Activated CD4-positive, alpha-beta T cell treated with anti-CD3 and anti-CD28 coated beads for 24 hours (primary cell): Measurements from ENCODE around the gene MRGPRE.
"Not testable (repeated sequence)": the region's sequence is repeated elsewhere in the genome, so short reads cannot be mapped to it uniquely, and the experiment has no call there.

Source experiments
- DNase-seq, 2 donors: peaks; one replicate each; pipeline ENCODE4 v3.0.0-alpha.2; 2020; ENCODE audit warnings: low read depth in 2 of 2

The MRGPRE gene, protein sequence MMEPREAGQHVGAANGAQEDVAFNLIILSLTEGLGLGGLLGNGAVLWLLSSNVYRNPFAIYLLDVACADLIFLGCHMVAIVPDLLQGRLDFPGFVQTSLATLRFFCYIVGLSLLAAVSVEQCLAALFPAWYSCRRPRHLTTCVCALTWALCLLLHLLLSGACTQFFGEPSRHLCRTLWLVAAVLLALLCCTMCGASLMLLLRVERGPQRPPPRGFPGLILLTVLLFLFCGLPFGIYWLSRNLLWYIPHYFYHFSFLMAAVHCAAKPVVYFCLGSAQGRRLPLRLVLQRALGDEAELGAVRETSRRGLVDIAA

DNA sequence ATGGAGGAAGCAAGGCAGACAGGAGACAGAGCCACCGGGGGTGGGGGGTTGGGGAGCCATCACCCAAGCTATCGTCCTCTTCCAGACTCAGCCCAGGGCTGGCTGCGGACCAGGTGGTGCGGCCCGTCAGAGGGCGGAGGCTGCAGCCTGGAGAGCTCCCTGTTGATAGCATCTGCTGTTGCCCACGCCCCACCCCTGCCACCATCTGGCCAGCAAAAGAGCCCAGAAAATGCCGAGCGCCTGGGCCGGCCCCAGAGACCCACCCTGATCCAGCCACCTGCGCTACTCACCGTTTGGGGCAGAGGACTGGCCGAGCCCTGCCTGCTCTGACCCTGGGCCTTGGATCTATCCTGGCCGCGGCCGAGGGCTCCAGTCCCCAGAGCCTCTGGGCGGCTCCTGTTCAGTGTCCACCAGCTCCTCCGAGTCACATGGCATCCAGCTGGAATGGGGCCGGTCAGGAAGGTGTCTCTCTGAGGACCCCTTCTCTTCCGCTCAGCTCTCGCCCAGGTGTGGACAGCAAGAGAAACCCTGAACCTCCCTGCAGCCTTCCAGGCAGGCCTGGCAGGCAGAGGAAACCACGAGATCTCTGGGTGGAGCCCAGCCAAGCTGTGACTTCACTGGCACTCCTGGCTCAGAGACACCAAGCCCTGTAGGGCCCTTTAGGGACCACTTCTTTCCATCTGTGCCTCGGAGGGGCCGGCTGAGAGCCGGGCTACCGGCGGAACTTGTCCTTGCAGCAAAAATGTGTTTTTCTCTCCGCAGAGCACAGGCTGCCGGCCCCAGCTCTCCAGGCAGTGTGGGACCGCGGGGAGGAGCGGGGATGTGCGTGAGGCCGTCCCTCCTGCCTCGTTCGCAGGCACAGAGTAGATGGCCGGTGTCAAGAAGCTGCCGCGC, at the start of gene MRGPRE:
MRGPRE (minus strand) TSS at position 567 of the 894 bp plus-strand sequence. CDS start 3,618 bp downstream, outside the sequence.
- DNase-seq, result no peak

DNA sequence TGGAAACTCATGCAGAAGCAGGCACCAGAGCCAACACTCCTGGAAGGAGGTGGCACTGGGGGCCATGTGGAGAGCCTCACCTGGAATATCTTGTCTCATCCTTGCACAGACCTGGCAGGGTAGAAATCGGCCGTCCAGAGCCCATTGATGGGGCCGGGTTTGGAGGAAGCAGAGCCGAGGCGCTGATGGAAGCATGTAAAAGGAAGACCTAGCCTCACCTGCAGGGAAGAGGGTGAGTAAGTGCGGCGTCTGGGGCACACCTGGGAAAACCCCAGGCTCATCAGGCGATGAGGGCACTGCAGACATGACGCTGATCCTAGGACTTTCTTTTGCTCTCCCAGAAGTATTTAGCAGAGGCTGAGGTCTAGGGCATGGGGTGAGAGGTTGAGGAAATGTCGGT, 48.9 kb upstream of the MRGPRE start:
- not testable (repeated sequence) for DNase-seq

GRCh38 chr11:3280662-3281061, 48.4 kb upstream of the MRGPRE start:
- not testable (repeated sequence) for DNase-seq

DNA sequence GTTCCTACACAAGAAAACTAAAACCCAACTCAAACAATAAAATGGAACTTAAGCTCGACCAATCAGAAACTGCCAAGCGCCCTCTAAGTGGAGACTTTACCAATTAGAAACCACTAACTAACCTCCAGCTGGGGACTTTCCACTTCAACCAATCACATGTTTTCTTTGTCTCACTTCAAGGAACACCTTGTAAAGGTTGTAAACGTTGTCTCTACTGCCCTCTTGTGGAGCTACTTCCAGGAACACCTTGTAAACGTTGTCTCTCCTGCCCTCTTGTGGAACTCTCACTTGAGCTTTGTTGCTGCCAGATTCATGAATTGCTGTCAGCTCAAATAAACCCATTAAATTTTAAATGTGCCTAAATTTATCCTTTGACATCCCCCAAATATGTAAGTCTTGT, 46.7 kb upstream of the MRGPRE start:
- DNase-seq, result not testable (repeated sequence)

DNA sequence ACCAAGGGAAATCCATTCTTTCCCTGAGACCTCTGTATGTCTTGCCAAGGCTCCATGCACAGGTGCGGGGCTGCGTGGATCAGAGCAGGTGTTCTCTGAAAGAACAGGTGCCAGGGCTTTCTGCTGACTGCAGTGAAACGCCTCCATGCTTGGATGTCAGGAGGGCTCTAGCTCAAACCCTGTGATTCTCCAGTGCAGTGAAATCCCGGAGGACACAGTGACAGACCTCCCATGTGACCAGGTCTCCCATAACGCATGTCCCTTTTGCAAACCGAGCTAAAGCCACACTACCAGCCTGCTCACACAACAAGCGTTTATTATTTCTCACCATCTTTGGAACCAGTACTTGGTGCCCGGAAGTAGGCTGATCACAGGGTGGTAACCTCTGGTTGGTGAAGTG, 41.4 kb upstream of the MRGPRE start:
- DNase-seq, result not testable (repeated sequence)

DNA sequence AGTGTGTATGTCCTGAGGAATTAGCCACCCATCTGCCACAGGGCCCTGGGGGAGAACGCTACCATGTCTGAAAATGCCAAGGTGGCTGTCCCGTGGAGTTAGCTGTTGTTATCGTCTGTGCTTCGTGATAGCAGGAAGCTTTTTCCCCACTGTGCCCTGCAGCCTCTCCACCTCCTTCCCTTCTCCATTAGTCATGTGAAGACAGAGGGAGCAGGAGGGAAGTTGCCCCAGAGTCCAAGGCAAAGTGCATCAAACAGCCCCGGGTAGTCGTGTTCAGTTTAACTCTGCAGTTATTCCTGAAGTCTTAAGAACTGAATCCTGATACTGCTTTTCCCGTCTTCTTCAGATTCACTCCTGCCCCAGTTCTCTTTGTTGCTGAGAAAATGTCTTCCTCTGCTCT, 30.3 kb upstream of the MRGPRE start:
- DNase-seq, result not testable (repeated sequence)

DNA sequence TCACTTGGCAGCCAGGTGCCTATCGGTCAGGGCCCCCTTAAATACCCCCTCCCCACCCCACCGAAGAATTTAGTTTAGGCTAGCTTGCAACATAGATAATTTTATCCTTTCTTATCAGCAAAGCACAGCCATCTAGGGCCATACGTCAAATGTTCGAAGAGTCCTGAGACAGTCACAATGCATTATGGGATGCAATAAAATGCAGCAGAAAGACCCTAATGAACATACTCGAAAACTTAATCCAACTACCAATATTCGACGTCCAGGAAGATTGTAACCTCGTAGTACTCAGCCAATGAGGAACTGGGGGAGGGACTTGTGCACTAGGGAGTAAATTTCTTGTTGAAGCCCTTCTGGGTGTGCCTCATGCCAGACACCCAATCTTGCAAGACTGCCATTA, 29.6 kb upstream of the MRGPRE start:
- DNase-seq, result not testable (repeated sequence)

DNA sequence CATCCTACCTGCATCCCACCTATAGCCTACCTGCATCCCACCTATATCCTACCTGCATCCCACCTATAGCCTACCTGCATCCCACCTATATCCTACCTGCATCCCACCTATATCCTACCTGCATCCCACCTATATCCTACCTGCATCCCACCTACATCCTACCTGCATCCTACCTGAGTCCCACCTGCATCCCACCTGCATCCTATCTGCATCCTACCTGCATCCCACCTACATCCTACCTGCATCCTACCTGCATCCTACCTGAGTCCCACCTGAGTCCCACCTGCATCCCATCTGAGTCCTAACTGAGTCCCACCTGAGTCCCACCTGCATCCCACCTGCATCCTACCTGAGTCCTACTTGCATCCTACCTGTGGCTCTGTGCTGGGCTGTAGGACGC, 25.3 kb upstream of the MRGPRE start:
- not testable (repeated sequence) for DNase-seq

DNA sequence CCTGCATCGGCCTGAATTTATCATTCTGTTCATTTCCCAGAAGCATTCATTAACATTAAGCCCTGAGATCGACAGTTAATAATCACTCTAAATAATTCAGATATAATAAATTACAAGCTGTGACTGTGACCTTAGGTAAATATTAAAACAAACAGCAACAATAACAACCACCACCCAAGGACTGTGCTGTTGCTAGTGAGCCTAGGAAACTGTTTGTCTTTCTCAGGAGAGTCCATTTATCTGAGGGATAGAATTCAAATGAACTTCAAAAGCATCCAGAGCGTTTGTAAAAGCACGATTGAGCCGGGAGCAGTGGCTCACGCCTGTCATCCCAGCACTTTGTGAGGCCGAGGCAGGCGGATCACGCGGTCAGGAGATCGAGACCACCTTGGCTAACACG, 23.0 kb upstream of the MRGPRE start:
- DNase-seq, result not testable (repeated sequence)

- not testable (repeated sequence) for DNase-seq
These were observed 22.6 kb upstream of the MRGPRE start for GRCh38 chr11:3254773-3255172.

- DNase-seq, result no peak
These were observed 12.9 kb upstream of the MRGPRE start for GRCh38 chr11:3245071-3245470.

DNA sequence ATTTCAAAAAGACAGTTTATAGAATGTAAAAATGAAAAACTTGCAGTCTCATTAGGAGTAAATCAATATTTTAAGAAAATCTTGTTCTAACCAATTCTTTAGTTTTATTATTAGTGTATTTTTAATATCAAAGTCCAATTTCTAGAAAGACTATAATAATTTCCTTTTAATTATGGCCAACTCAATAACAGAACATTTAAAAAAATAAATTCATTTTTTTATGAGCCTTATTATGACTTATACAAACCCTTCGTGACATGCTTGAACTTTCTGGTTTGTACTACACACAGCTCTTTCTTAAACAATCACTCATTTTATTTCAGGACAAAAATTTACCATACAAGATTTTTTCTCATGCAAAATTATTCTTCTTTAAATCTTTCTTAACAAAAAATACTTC, 11.7 kb upstream of the MRGPRE start:
- no peak for DNase-seq

DNA sequence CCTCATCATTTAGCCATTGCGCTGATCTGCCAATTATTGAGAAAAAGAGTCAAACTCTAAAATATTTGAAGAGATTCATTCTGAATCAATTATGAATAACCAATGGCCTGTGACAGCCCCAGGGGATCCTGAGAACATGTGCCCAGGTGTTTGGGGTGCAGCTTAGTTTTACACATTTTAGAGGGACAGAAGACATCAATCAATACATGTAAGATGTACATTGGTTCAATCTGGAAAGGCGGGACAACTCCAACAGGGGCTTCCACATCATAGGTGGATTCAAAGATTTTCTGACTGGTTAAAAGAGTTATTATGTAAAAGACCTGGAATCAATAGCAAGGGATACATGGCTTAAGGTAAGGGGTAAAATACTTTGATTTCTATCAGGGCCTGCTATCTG, 4.9 kb upstream of the MRGPRE start:
- DNase-seq, result no peak

- DNase-seq, result no peak
These were observed 2.6 kb upstream of the MRGPRE start for GRCh38 chr11:3234846-3235245.

DNA sequence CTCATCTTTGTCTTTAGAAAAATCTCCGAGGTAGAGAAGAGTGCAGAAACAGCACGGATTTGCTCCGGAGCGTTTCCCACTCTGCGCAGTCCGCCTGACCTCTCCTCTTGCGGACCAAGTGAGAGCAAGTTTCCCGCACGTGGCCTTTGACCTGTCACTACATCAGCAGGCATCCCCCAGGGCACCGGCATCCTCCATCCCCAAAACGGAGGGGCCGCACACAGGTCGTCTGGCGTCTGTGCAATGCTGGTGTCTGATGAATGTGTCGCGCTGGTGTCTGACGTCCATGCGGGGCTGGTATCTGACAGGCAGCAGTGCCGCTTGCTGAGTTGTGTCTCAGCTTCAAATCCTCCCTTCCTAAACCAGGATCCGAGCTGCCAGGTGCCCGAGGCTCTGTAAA, 739 bp upstream of the MRGPRE start:
- DNase-seq, result no peak

DNA sequence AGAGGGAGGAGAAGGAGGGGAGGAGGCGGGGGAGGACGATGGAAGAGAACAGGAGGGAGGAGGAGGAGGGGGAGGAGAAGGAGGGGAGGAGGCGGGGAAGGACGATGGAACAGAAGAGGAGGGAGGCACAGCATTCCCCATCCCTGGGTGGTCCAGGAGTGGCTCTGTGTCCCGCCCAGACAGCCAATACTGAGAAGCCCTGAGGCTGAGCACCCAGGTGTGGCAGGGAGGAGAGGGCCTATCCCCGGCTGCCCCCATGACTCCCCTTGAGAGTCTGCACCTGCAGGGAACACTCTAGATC, 717 bp downstream of the MRGPRE start:
- no peak for DNase-seq

DNA sequence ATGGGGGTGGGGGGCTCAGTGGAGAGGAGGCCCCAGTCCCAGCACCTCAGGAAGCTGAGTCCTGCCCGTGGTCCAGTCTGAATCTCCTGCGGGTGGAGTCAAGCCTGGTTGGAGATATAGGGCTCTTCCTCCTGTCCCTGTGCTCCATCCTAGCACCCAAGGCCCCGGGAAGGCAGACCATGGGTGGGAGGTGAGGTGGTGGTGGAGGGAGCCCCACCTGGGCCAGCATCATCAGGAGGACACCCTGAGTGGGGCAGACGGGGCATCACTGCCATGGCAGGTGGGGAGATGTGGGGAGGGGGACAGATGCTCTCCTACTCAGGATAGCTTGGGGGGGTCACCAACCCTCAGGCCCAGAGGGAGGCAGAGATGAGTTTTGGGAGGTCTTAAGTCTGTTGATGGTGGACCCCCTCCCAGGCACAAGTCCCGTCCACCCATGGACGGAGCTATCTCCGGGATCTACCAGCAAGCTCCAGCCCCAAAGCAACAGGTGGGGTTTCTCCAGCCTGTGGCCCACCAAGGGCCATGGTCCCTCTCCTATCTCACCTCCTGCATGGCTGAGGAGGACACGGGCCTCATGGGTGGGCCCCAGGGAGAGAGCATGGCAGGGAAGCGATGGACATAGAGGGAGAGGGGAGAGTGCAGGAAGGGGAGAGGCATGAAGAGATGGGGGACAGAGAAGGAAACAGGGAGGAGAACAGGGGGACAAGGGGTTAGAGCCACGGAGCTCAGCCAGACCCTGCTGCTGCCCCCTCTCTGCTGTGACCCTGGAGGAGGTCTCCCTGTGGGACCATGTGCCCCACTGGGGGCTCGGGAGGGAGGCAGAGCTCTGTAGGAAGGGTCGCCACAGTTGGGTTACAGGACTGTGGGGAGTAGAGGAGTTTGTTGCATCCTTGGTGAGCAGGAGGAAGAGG, 1.3 kb downstream of the MRGPRE start:
- no peak for DNase-seq

GRCh38 chr11:3229673-3230630, 2.3 kb downstream of the MRGPRE start:
- no peak for DNase-seq

- no peak for DNase-seq
These were observed 3.8 kb downstream of the MRGPRE start for GRCh38 chr11:3228445-3228829.

DNA sequence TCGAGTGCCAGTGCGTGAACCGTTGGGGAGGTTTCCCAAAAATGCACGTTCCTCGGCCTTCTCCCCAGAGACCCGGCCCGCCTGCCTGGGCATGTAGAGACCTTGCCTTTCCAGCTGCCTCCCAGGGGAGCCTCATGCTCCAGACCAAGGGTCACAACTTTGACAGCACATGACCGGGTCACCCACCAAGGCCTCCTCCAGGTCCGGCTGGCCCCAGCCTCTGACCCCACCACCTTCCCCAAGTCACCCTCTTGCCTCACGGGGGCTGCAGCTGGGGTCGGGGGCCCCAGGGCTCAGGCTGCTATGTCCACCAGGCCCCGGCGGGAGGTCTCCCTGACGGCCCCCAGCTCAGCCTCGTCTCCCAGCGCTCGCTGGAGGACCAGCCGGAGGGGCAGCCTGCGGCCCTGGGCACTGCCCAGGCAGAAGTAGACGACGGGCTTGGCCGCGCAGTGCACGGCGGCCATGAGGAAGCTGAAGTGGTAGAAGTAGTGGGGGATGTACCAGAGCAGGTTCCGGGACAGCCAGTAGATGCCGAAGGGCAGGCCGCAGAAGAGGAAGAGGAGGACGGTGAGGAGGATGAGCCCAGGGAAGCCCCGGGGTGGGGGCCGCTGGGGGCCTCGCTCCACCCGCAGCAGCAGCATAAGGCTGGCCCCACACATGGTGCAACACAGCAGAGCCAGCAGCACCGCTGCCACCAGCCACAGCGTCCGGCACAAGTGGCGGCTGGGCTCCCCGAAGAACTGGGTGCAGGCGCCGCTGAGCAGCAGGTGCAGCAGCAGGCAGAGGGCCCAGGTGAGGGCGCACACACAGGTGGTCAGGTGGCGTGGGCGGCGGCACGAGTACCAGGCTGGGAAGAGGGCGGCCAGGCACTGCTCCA, 4.4 kb downstream of the MRGPRE start:
- DNase-seq, result no peak
